SK-N-DZ (cell line): ENCODE measurements around the gene ASTN1.

ENCODE experiments used
- DNase-seq: peaks from one replicate; pipeline ENCODE4 v3.0.0-alpha.2; 2015; ENCODE audit warnings: low spot score

Gene ASTN1

GRCh38 chr1:176931526-176931925 lies 233.0 kb downstream of the ASTN1 start:
- DNase-seq, result no peak

GRCh38 chr1:176926330-176927086 lies 238.0 kb downstream of the ASTN1 start:
- DNase-seq, result no peak

GRCh38 chr1:176925223-176925622 lies 239.3 kb downstream of the ASTN1 start:
- no peak for DNase-seq

GRCh38 chr1:176923283-176923682 lies 241.2 kb downstream of the ASTN1 start:
- DNase-seq, result no peak

- DNase-seq, result no peak
These were observed 244.8 kb downstream of the ASTN1 start for GRCh38 chr1:176919386-176920378.

DNA sequence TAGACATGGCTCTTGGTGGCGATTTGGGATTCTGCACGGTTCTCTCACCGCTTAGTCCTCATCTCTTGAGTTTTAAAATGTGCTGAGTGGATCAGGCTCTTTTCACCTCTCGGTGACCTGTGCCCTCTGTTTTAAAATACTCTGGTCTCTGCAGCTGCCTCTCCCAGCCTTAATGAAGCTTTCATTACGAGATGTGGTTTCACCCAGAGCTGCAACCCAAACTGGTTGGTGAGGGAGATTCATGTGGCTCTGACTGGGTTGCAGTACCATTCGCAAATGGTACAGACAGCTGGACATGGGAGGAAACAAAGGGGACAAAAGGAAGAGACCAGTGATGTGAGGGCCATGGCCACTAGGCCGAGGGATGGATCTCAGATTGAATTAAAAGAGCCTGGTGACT lies 258.9 kb downstream of the ASTN1 start:
- no peak for DNase-seq

GRCh38 chr1:176904057-176904751 lies 260.3 kb downstream of the ASTN1 start:
- DNase-seq, result no peak

DNA sequence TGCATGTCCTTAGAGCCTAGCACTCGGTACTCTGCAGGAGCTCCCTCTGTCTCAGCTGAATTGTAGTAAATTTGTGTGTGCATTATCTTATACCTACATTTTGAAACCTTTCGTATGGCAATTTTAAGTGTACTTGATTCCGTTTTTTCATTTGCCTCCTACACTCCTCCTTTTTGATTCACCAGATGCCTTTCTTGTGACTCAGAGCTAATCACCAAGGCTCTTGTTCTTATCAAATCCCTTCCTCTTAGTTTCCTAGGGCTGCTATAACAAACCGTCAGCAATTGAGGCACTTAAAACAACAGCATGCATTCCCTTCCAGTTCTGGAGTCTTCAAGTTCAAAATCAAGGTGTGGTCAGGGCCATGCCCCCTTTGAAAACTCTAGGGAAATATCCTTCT lies 261.0 kb downstream of the ASTN1 start:
- DNase-seq, result no peak

DNA sequence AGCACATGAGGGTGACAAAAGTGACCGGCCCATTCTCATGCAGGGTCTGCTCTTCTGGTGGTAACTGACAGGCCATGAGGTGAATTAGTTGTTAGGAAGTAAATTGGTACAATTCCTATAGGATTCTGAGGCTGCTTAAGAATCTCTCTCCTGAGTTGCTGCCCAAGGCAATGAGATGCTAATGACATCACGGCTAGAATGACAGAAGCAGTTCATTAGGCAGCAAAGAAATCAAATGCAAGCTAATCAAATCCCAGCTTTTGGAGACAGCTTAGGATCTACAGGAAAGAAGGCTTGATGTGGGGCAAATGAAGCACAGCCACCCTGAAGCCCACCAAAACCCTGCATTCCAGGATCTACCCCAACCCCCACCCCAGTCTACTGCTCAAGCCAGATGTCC lies 265.2 kb downstream of the ASTN1 start:
- no peak for DNase-seq

GRCh38 chr1:176897350-176898236 lies 266.9 kb downstream of the ASTN1 start:
- DNase-seq, result peak; percentile 72

DNA sequence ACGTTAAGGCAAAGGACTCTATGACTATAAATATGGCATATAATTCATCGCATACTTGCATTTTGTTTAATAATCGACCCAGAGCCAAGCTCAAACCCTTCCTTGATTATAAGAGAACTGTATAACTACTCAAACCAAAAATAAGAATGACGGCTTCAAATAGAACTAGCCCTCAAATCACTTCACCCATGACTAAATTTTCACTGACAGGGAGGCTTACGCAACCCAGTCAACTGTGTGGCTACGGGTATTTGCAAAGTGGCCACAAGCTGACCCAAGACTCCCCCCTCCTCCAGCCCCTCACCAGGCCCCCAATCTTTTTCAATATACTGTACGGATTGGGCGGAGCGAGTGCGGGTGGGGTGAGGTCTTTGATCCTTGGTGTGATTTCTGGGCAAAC lies 268.3 kb downstream of the ASTN1 start:
- DNase-seq, result no peak

DNA sequence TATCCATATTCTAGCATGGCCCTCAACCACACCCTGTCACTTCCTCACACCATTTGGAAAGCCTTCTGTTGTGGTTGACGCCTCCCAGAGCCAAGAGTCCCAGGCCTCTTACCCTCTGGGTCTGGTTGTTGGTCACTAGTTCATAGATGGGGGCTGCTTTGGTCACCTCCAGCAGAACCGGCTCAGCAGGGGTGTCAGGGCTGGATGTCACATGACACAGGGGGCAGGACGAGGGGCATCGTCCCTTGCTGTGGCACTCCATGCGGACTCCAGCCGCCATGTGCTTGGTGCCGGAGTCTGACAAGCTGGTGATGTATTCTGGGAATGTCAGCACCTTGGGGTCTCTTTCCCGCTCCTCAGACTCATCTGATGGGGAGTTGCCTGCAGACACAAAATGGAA lies 270.1 kb downstream of the ASTN1 start:
- no peak for DNase-seq

DNA sequence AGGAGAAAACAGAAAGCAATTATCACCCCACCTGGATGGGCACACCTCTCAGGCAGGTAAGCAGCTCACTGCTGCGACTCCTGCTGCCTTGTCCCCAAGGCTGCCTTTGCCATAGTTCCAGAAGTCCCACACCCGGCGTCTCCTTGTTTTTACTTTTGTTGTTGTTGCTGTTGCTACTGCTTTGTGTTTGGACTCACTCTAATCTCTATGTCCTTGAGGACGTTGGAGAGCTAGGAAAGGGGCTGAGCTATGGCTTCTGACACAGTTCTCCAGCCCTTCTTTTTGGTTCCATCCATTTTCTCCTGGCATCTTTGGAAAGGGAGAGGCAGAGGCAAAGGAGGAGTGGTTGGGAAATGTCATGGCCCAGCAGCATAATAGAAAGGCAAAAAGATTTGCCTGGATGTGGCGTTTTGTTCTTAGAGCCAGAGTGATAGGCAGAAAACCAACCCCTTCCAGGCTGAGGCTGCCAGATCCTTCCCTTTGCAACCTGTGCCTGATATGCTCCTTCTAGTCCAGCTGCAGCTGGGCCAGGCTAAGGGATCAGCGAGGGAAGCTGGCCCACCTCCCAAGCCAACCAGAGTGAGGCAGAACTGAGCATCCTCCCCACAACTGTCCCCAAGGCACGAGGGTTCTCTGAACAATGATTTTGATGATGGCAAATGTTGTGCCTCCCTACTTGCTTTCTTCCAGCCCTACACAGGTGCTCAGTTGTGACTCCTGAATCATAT lies 270.7 kb downstream of the ASTN1 start:
- DNase-seq, result no peak

GRCh38 chr1:176888471-176889032 lies 276.0 kb downstream of the ASTN1 start:
- no peak for DNase-seq

- DNase-seq, result no peak
These were observed 278.8 kb downstream of the ASTN1 start for GRCh38 chr1:176885751-176886150.

DNA sequence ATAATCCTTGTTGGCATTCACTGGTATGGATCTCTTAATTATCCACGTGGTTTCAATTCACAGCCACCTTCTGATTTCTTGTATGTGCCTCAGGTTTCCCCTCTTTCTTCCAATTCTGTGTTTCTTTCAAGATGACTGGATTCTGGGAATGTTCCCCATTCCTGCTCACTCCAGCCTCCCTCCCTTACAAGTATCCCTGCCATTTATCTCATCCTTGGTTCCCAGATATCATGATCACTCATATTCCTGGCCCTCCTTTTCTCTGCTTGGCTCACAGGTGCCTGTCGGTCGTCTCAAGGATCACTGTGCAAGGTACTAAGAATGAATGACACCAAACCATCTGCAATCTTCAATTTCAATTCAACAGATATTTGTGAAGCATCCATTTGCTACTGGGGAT lies 279.2 kb downstream of the ASTN1 start:
- DNase-seq, result no peak

DNA sequence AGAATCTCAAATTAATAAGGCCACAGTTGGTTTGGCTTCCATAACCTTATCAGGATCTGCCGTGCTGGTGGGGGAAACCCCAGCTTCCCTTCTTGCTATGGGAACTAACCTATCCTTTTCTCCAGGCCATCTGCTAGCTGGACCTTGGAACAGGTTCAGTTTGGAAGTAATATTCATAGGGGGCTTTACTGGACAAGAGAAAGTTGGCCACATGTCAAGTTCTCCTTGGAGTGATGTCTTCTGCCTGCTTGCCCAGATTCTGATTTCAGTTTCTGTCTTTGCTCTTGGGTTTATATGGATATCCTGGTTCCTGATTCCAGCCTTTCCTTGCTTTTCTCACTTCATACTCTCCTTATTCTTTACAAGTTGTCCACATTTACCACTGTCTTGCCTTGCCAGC lies 279.6 kb downstream of the ASTN1 start:
- DNase-seq, result no peak

DNA sequence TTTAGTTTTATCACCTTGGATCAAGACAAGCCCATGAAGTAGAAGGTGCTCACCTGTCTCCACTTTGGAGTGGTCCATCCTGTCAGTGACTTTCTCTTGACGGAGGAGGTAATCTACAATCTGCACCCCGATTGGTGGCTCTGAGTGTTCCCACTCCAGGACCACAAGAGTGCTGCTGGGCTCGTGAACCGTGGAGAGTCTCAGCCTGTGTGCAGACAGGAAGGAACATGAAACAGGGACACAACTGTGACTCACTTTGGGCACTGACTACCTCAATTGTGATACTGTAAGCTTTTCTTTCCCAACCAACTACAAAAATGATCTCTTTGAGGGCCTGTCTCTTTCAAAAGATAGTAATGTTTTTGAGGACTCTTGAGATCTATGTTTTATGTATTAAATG lies 280.2 kb downstream of the ASTN1 start:
- no peak for DNase-seq

- DNase-seq, result peak; percentile 67
These were observed 283.4 kb downstream of the ASTN1 start for GRCh38 chr1:176880955-176881595.
